HG03378 (cell line): ENCODE data around the gene SEC24B.
A peak's percentile ranks its signal among the peaks of the same experiment; 100 is the strongest.

ENCODE experiments used
- ATAC-seq: cut with Tn5 transposase; IDR thresholded peaks from one replicate; pipeline ENCODE4 v1.9.1; 2021; ENCODE audit warnings: mild to moderate bottlenecking, moderate library complexity; ENCODE audit not compliant: unreplicated experiment

The SEC24B gene

GRCh38 chr4:109433205-109434006 lies at the start of gene SEC24B:
Gene SEC24B, plus strand, starts transcription at chr4:109433815. Its CDS starts 55 bp downstream, at chr4:109433870.
- ATAC-seq, result peak; percentile 85

GRCh38 chr4:109383823-109384222 lies 49.8 kb upstream of the SEC24B start:
- no peak for ATAC-seq

GRCh38 chr4:109385260-109385659 lies 48.4 kb upstream of the SEC24B start:
- no peak for ATAC-seq

- no peak for ATAC-seq
Measured at GRCh38 chr4:109389369-109390114, 44.1 kb upstream of the SEC24B start.

- peak; percentile 39 for ATAC-seq
Measured at GRCh38 chr4:109390115-109390768, 43.4 kb upstream of the SEC24B start.

GRCh38 chr4:109395694-109396093 lies 37.9 kb upstream of the SEC24B start:
- no peak for ATAC-seq

GRCh38 chr4:109398928-109399327 lies 34.7 kb upstream of the SEC24B start:
- ATAC-seq, result no peak

GRCh38 chr4:109406337-109406931 lies 27.2 kb upstream of the SEC24B start:
- peak; percentile 89 for ATAC-seq

GRCh38 chr4:109407027-109407737 lies 26.4 kb upstream of the SEC24B start:
- no peak for ATAC-seq

- no peak for ATAC-seq
Measured at GRCh38 chr4:109408711-109409110, 24.9 kb upstream of the SEC24B start.

- ATAC-seq, result no peak
Measured at GRCh38 chr4:109410226-109410625, 23.4 kb upstream of the SEC24B start.

- ATAC-seq, result no peak
Measured at GRCh38 chr4:109410776-109411175, 22.8 kb upstream of the SEC24B start.

GRCh38 chr4:109411964-109412363 lies 21.7 kb upstream of the SEC24B start:
- no peak for ATAC-seq

GRCh38 chr4:109412776-109413175 lies 20.8 kb upstream of the SEC24B start:
- no peak for ATAC-seq

GRCh38 chr4:109414938-109415337 lies 18.7 kb upstream of the SEC24B start:
- no peak for ATAC-seq

GRCh38 chr4:109418588-109418987 lies 15.0 kb upstream of the SEC24B start:
- ATAC-seq, result no peak

- ATAC-seq, result no peak
Measured at GRCh38 chr4:109419679-109420078, 13.9 kb upstream of the SEC24B start.

- no peak for ATAC-seq
Measured at GRCh38 chr4:109424093-109424841, 9.3 kb upstream of the SEC24B start.

GRCh38 chr4:109425405-109425804 lies 8.2 kb upstream of the SEC24B start:
- no peak for ATAC-seq

- no peak for ATAC-seq
Measured at GRCh38 chr4:109429545-109429944, 4.1 kb upstream of the SEC24B start.
